K562 (cell line): Measurements from ENCODE around the gene CKLF. TPM values are rescaled to one million over a fixed set of nuclear protein-coding genes. Genes with fewer than 3 reads are reported as not detected.

Experiments used
- CREB1 ChIP-seq, 2 experiments: sonication (generic) in 1 of 2; formaldehyde crosslinking in 1 of 2; IDR thresholded peaks; 2 replicates each; pipeline versions ENCODE4 v1.6.1 to v1.8.0; 2012 to 2022; ENCODE audit warnings: inconsistent platforms in 1 of 2, mild to moderate bottlenecking in 1 of 2, missing genetic modification reagents in 1 of 2, moderate library complexity in 1 of 2
- NFXL1 ChIP-seq: fragments of 450-650 bp; formaldehyde crosslinking; IDR thresholded peaks from 2 replicates; pipeline ENCODE4 v1.4.0; 2021; ENCODE audit warnings: mild to moderate bottlenecking
- PHTF2 ChIP-seq: fragments of 250-450 bp; sonication (Bioruptor Pico); IDR thresholded peaks from 2 replicates; pipeline ENCODE4 v1.5.0; 2021; ENCODE audit warnings: mild to moderate bottlenecking
- REST ChIP-seq, 2 experiments: fragments of 450-650 bp; formaldehyde crosslinking in 1 of 2; IDR thresholded peaks; 2 replicates each; pipeline versions ENCODE4 v1.4.0 to v1.6.1; 2014 to 2020; ENCODE audit warnings: mild to moderate bottlenecking in 2 of 2, borderline replicate concordance in 1 of 2, low read depth in 1 of 2
- SMARCA5 ChIP-seq: fragments of 450-650 bp; IDR thresholded peaks from 2 replicates; pipeline ENCODE4 v1.6.1; 2016
- SMARCE1 ChIP-seq: fragments of 450-650 bp; IDR thresholded peaks from 2 replicates; pipeline ENCODE4 v1.7.1; 2016; ENCODE audit warnings: mild to moderate bottlenecking
- SNAPC5 ChIP-seq: fragments of 250-450 bp; sonication (Bioruptor Pico); IDR thresholded peaks from 2 replicates; pipeline ENCODE4 v1.8.0; 2021; ENCODE audit warnings: moderate library complexity, mild to moderate bottlenecking, inconsistent platforms
- SRSF1 ChIP-seq: fragments of 200-400 bp; formaldehyde crosslinking; IDR thresholded peaks from 2 replicates; pipeline ENCODE4 v1.6.1; 2017; ENCODE audit warnings: mild to moderate bottlenecking, low read depth, low read length, moderate library complexity
- ZNF143 ChIP-seq: sonication (generic); formaldehyde crosslinking; IDR thresholded peaks from 2 replicates; pipeline ENCODE4 v1.9.0; 2022; ENCODE audit warnings: mild to moderate bottlenecking, missing genetic modification reagents
- ZNF717 ChIP-seq: fragments of 250-450 bp; sonication (Bioruptor Pico); IDR thresholded peaks from 2 replicates; pipeline ENCODE4 v1.5.0; 2021
- polyA plus RNA-seq, 8 experiments: library from polyadenylated mRNA; depleted of rRNA in 4 of 8; stranded (reverse) in 5 of 8; unstranded in 3 of 8; fragments of >200 nt; fragmentation: Nextera tagmentation in 2 of 8; fragmentation: Illumina TruSeq in 1 of 8; extraction: Ambion mirVana in 2 of 8; extraction: Trizol in 1 of 8; gene quantifications; 2 replicates each; pipeline versions ENCODE4 v1.2.1 to v1.2.3, GENCODE V29; 2011 to 2014; ENCODE audit warnings: inconsistent platforms in 1 of 8, missing spikeins in 1 of 8
- total RNA-seq, 7 experiments: library from RNA; depleted of rRNA in 6 of 7; stranded (reverse); fragments of >200 nt in 6 of 7; fragmentation: Illumina TruSeq in 2 of 7; extraction: Trizol in 2 of 7; gene quantifications; 2 replicates each; pipeline versions ENCODE4 v1.2.1 to v1.2.3, GENCODE V29; 2011 to 2021; ENCODE audit warnings: low replicate concordance in 1 of 7
- TF ChIP-seq, protein P1 (sequence below): fragments of 450-650 bp; conservative IDR thresholded peaks from 2 replicates; pipeline ENCODE4 v1.6.1; 2016; ENCODE audit warnings: missing genetic modification characterization, low read depth, mild to moderate bottlenecking, missing compliant biosample characterization, moderate library complexity
- TF ChIP-seq, protein P2 (sequence below): fragments of 450-650 bp; formaldehyde crosslinking; IDR thresholded peaks from 2 replicates; pipeline ENCODE4 v1.4.0; 2020; ENCODE audit warnings: mild to moderate bottlenecking, moderate library complexity
- TF ChIP-seq, protein P3 (sequence below): fragments of 450-650 bp; IDR thresholded peaks from 2 replicates; pipeline ENCODE4 v1.6.1; 2016; ENCODE audit warnings: antibody characterized with exemption

Gene CKLF
- total and polyA plus RNA-seq, 9 of the 15 experiments (the other 6 are each of a cell fraction or from before 2014, with no cell fraction given) = 84.8 to 322 (median 118) TPM

GRCh38 chr16:66552286-66553177, at the start of gene CKLF (continued):
- TF ChIP-seq, protein P1, sequence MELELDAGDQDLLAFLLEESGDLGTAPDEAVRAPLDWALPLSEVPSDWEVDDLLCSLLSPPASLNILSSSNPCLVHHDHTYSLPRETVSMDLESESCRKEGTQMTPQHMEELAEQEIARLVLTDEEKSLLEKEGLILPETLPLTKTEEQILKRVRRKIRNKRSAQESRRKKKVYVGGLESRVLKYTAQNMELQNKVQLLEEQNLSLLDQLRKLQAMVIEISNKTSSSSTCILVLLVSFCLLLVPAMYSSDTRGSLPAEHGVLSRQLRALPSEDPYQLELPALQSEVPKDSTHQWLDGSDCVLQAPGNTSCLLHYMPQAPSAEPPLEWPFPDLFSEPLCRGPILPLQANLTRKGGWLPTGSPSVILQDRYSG (tag) = 0 out of 2 replicates have a peak, but pooled peaks have one; percentile 43
- TF ChIP-seq, protein P2, sequence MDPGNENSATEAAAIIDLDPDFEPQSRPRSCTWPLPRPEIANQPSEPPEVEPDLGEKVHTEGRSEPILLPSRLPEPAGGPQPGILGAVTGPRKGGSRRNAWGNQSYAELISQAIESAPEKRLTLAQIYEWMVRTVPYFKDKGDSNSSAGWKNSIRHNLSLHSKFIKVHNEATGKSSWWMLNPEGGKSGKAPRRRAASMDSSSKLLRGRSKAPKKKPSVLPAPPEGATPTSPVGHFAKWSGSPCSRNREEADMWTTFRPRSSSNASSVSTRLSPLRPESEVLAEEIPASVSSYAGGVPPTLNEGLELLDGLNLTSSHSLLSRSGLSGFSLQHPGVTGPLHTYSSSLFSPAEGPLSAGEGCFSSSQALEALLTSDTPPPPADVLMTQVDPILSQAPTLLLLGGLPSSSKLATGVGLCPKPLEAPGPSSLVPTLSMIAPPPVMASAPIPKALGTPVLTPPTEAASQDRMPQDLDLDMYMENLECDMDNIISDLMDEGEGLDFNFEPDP (CRISPR knock-in tag) = peak; percentile 24; the same call in 1 of the 2 replicates
- TF ChIP-seq SNAPC5 (CRISPR knock-in tag) (no peak), SMARCE1 (peak; percentile 68), CREB1 (IDR thresholded peaks at IDR 0.05) (no peak), CREB1 (CRISPR knock-in tag; IDR thresholded peaks at IDR 0.05) (peak; percentile 71), ZNF717 (CRISPR knock-in tag) (no peak), NFXL1 (CRISPR knock-in tag) (no peak), SRSF1 (no peak), REST (IDR thresholded peaks at IDR 0.05; ENCODE audit: borderline replicate concordance) (no peak), REST (CRISPR knock-in tag; IDR thresholded peaks at IDR 0.05; ENCODE audit: low read depth) (no peak; the same call in none of the 2 replicates), SMARCA5 (no peak), ZNF143 (CRISPR knock-in tag) (peak; percentile 62), PHTF2 (CRISPR knock-in tag) (no peak)
- TF ChIP-seq, protein P3, sequence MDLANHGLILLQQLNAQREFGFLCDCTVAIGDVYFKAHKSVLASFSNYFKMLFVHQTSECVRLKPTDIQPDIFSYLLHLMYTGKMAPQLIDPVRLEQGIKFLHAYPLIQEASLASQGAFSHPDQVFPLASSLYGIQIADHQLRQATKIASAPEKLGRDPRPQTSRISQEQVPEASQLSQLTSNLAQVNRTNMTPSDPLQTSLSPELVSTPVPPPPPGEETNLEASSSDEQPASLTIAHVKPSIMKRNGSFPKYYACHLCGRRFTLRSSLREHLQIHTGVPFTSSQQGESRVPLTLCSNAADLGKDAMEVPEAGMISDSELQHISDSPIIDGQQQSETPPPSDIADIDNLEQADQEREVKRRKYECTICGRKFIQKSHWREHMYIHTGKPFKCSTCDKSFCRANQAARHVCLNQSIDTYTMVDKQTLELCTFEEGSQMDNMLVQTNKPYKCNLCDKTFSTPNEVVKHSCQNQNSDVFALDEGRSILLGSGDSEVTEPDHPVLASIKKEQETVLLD = peak; percentile 100
